Subcutaneous adipose tissue (tissue), 4 donors: ENCODE results near the gene CHST3. TPM values are rescaled to one million over a fixed set of nuclear protein-coding genes. Genes with fewer than 3 reads are reported as not detected.

Source experiments
- total RNA-seq, 4 donors: library from RNA; depleted of rRNA; stranded (reverse); fragments of >200 nt; gene quantifications; one replicate each; pipeline ENCODE4 v1.1.0, GENCODE V29; 2016
- TF ChIP-seq, protein P1 (sequence below): fragments of 450-650 bp; IDR thresholded peaks from one replicate; pipeline ENCODE4 v1.5.1; 2016; ENCODE audit warnings: low read depth, mild to moderate bottlenecking, control low read depth, antibody characterized with exemption, moderate library complexity

CHST3 gene
- total RNA-seq, 4 donors from 2014 or later: 11.2 to 26.3 (median 17.9) TPM

- TF ChIP-seq, protein P1, sequence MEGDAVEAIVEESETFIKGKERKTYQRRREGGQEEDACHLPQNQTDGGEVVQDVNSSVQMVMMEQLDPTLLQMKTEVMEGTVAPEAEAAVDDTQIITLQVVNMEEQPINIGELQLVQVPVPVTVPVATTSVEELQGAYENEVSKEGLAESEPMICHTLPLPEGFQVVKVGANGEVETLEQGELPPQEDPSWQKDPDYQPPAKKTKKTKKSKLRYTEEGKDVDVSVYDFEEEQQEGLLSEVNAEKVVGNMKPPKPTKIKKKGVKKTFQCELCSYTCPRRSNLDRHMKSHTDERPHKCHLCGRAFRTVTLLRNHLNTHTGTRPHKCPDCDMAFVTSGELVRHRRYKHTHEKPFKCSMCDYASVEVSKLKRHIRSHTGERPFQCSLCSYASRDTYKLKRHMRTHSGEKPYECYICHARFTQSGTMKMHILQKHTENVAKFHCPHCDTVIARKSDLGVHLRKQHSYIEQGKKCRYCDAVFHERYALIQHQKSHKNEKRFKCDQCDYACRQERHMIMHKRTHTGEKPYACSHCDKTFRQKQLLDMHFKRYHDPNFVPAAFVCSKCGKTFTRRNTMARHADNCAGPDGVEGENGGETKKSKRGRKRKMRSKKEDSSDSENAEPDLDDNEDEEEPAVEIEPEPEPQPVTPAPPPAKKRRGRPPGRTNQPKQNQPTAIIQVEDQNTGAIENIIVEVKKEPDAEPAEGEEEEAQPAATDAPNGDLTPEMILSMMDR: no peak
Observed at GRCh38 chr10:71952745-71953144, 11.4 kb upstream of the CHST3 start.

DNA sequence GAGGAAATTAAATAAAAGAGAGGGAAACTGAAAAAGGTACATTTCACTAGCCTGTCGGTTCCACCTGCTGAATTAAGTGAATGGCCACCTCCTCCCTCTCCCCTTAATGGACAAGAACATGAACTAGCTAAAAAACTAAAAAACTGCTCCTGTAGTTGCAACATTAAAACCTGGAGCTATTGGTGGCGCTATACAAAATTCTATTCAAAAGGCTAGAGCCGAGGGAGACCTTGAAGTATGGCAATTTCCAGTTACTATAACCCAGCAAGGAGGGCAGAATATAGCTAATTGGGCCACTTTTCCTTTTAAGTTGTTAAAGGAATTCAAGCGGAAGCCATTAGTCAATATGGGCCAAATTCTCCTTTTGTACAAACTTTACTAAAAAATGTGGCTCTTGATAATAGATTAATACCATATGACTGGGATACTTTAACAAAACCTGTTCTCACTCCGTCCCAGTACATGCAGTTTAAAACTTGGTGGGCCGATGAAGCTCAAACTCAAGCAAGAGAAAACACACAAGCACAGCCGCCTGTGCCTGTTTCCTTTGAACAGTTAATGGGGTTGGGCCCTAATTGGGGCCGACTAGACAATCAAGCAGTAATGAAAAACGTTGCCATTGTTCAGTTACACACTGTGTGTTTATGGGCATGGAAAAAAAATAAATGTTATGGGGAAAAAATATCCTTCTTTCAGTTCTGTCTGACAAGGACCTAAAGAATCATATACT is 6.5 kb upstream of the CHST3 start:
- TF ChIP-seq, protein P1: no peak

GRCh38 chr10:71959526-71959925 is 4.7 kb upstream of the CHST3 start:
- TF ChIP-seq, protein P1: no peak

GRCh38 chr10:71961831-71962230 is 2.4 kb upstream of the CHST3 start:
- TF ChIP-seq, protein P1: no peak

DNA sequence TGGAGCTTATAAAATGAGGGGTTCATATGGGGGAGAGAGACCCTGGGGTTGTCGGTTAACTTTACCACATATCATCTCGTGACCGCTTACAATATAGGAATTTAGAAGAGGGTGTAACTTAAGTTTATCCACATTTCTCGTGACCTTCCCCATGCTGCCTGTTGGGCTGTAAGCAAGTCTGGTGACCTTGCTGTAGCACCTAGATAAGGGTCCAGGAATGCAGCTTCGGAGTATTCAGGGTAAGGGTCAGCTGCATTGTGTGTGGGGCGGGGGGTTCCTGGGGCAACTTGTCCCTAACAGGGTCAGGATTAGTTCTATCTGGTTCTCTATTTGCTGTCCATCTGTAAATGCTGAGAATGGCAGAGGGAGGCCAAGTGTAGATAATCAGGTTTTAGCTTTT is 1.3 kb upstream of the CHST3 start:
- TF ChIP-seq, protein P1: no peak

- TF ChIP-seq, protein P1: no peak
Observed at GRCh38 chr10:71963351-71964097, 671 bp upstream of the CHST3 start.

- TF ChIP-seq, protein P1: no peak
Observed at GRCh38 chr10:71964743-71965515, 734 bp downstream of the CHST3 start.
